BLaER1 treated with 17β-estradiol and CSF1 and Interleukin-3, amounts not matched to agents 10 nM and 100 nM (cell line): ENCODE measurements around the gene PFDN2.
A peak's percentile ranks its signal among the peaks of the same experiment; 100 is the strongest.

ENCODE experiments used
- H3K27ac ChIP-seq, 11 experiments: shearing (Covaris generic); formaldehyde crosslinking; 2 replicates each; pipeline ENCODE4 v1.8.1; 2022
- H3K27me3 ChIP-seq, 11 experiments: shearing (Covaris generic); formaldehyde crosslinking; 2 replicates each; pipeline ENCODE4 v1.8.1; 2022
- H3K36me3 ChIP-seq, 11 experiments: shearing (Covaris generic); formaldehyde crosslinking; 2 replicates each; pipeline ENCODE4 v1.8.1; 2022
- H3K4me1 ChIP-seq, 10 experiments: shearing (Covaris generic); formaldehyde crosslinking; 2 replicates each; pipeline ENCODE4 v1.8.1; 2022
- H3K4me2 ChIP-seq, 11 experiments: shearing (Covaris generic); formaldehyde crosslinking; 2 replicates each; pipeline ENCODE4 v1.8.1; 2022
- H3K4me3 ChIP-seq, 10 experiments: shearing (Covaris generic); formaldehyde crosslinking; 2 replicates each; pipeline ENCODE4 v1.8.1; 2022
- H3K9ac ChIP-seq, 11 experiments: shearing (Covaris generic); formaldehyde crosslinking; 2 replicates each; pipeline ENCODE4 v1.8.1; 2022
- H3K9me3 ChIP-seq, 11 experiments: shearing (Covaris generic); formaldehyde crosslinking; replicated peaks in 1 of 11; 2 replicates each; pipeline ENCODE4 v1.8.1; 2022
- H4K20me1 ChIP-seq, 11 experiments: shearing (Covaris generic); formaldehyde crosslinking; 2 replicates each; pipeline ENCODE4 v1.8.1; 2022
- Cebpa-rat ChIP-seq, 11 experiments: shearing (Covaris generic); IDR thresholded peaks; 2 replicates each; pipeline ENCODE4 v1.8.1; 2022

The PFDN2 gene

DNA sequence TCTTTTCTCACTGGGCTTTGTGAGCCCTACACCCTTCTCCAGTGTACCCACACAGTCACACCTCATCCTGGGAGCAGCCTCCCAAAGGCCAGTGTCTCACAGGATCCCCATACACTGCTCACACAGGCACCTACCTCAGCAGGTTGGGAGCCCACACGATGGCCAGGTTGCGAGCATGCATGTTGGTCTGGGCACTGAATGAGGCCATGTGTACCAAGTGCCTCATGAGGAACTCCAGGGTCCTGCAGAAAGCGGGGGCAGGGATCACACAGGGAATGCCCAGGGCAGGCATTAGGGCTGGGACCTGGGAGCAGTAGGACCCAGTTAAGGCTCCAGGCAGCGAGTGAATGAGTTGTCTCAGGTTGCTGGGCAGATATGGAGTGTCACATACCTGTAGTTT, 63.6 kb downstream of the PFDN2 start:
- no peak for TF ChIP-seq Cebpa-rat (IDR thresholded peaks at IDR 0.05)
- H3K27ac ChIP-seq: no peak overlapping the region
- H3K9me3 ChIP-seq: peaks cover 0 to 17% (median 0%) of the 10 kb centered on the region in 11 experiments; a peak in 3 of 22 replicates
- H3K36me3 ChIP-seq: peaks cover 88 to 100% (median 94%) of the 10 kb centered on the region in 11 experiments
- H4K20me1 ChIP-seq: peaks cover 0 to 74% (median 43%) of the 10 kb centered on the region in 11 experiments; a peak in 13 of 22 replicates
- H3K4me2 ChIP-seq: no peak overlapping the region
- H3K4me1 ChIP-seq: peaks cover 0 to 28% (median 1%) of the 10 kb centered on the region in 10 experiments; a peak in 9 of 20 replicates
- H3K9ac ChIP-seq: no peak overlapping the region
- no peaks in the 10 kb centered on the region for H3K27me3 ChIP-seq
- no peak overlapping the region for H3K4me3 ChIP-seq

DNA sequence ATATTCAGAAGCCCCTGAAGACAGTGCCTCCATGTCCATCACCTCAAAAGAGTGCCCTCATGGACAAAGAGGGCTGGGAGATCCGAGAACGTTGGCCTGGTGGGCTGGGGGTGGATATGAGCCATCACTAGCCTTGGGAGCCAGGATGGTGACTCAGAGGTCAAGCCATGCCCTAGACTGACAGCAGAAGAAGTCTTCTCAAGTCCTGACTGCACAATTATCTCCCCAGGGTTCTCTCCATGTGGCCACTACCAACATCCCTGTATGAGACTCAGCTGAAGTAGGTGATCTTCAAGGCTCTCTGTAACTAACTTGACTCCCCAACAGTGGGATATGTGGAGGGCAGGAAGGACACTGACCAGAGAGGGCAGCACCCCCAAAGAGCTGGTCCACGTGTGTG, 64.9 kb downstream of the PFDN2 start:
- Histone ChIP-seq H3K36me3 (peaks cover 94 to 100% (median 97%) of the 10 kb centered on the region in 11 experiments), H3K27me3 (no peaks in the 10 kb centered on the region)
- no peak for TF ChIP-seq Cebpa-rat (IDR thresholded peaks at IDR 0.05)

DNA sequence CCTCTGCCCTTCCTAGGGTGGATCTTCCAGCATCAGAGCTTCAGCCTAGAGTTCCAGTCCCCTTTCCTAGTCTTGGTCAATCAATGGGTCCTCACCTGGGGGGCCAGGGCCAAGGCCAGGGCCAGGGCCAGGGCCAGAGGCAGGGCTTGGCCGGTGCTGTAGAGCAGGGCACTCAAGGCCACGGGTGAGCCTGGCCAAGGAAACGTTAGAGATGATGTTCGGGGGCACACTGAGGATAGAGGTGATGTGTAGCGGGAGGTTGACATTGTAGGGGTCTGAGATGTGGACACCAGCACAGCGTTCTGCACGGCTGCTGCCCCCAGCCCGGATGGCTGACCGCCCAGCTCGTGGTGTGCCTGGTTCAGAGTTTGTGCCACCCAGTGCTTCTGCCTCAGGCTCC, 66.6 kb downstream of the PFDN2 start:
- H3K4me3 ChIP-seq: no peak overlapping the region
- H3K9me3 ChIP-seq: peaks cover 0 to 17% (median 0%) of the 10 kb centered on the region in 11 experiments; a peak in 3 of 22 replicates
- no peaks in the 10 kb centered on the region for H3K27me3 ChIP-seq
- peaks cover 0 to 44% (median 13%) of the 10 kb centered on the region in 11 experiments; a peak in 11 of 22 replicates for H4K20me1 ChIP-seq
- 0 out of 22 replicates have a peak overlapping the region, but pooled peaks of 1 of the 11 experiments have one; percentile 38 for H3K9ac ChIP-seq
- peak overlapping the region in 1 of 11 experiments; percentile 31; a peak in 1 of 22 replicates for H3K27ac ChIP-seq
- TF ChIP-seq Cebpa-rat (IDR thresholded peaks at IDR 0.05): no peak
- H3K36me3 ChIP-seq: peaks cover 83 to 95% (median 88%) of the 10 kb centered on the region in 11 experiments
- peaks cover 9 to 54% (median 26%) of the 10 kb centered on the region in 10 experiments for H3K4me1 ChIP-seq
- no peak overlapping the region for H3K4me2 ChIP-seq

More for the DNA sequence above, 64.9 kb downstream of the PFDN2 start:
- H4K20me1 ChIP-seq: peaks cover 0 to 61% (median 30%) of the 10 kb centered on the region in 11 experiments; a peak in 13 of 22 replicates
- peaks cover 0 to 17% (median 0%) of the 10 kb centered on the region in 11 experiments; a peak in 3 of 22 replicates for H3K9me3 ChIP-seq
- H3K27ac ChIP-seq: no peak overlapping the region
- H3K4me1 ChIP-seq: peaks cover 0 to 42% (median 10%) of the 10 kb centered on the region in 10 experiments; a peak in 12 of 20 replicates
- H3K4me2 ChIP-seq: no peak overlapping the region
- no peak overlapping the region for H3K9ac ChIP-seq
- no peak overlapping the region for H3K4me3 ChIP-seq
